Psoas muscle (tissue), 8 donors: ENCODE data around the gene ZNF641. TPM values are rescaled to one million over a fixed set of nuclear protein-coding genes. Genes with fewer than 3 reads are reported as not detected.

Source experiments
- ATAC-seq, 4 donors: fragments of 200-7000 bp; cut with Tn5 transposase; one replicate each; pipeline ENCODE4 v1.9.1; 2020; ENCODE audit warnings: moderate library complexity in 3 of 4, mild to moderate bottlenecking in 2 of 4
- DNase-seq, 2 donors: peaks; one replicate each; pipeline ENCODE4 v3.0.0-alpha.2; 2020
- H3K27ac ChIP-seq: fragments of 200-600 bp; one replicate; pipeline ENCODE4 v1.8.0; 2022
- H3K27me3 ChIP-seq, 3 donors: fragments of 200-600 bp in 1 of 3; one replicate each; pipeline versions ENCODE4 v1.6.1 to v1.8.0; 2013 to 2022; ENCODE audit warnings: low read length in 2 of 3, mild to moderate bottlenecking in 2 of 3, moderate library complexity in 1 of 3; ENCODE audit not compliant: insufficient read depth in 3 of 3
- H3K36me3 ChIP-seq, 2 donors: fragments of 200-600 bp in 1 of 2; one replicate each; pipeline versions ENCODE4 v1.6.1 to v1.8.0; 2013 to 2022; ENCODE audit warnings: low read depth in 1 of 2, mild to moderate bottlenecking in 1 of 2, moderate library complexity in 1 of 2; ENCODE audit not compliant: insufficient read depth in 1 of 2
- H3K4me1 ChIP-seq: fragments of 200-600 bp; one replicate; pipeline ENCODE4 v1.8.0; 2022
- H3K4me3 ChIP-seq: fragments of 200-600 bp; one replicate; pipeline ENCODE4 v1.8.0; 2022; ENCODE audit warnings: mild to moderate bottlenecking
- H3K9me3 ChIP-seq: fragments of 200-600 bp; one replicate; pipeline ENCODE4 v1.8.0; 2022
- WGBS, 3 donors: extraction: QIAGEN DNeasy Blood & Tissue Kit; methylation state at CpG; one replicate each; pipeline versions ENCODE4 v1.1.6 to v1.1.7; 2013; 5-methylcytosine and 5-hydroxymethylcytosine counted together
- intact Hi-C, 2 donors: fragments of 100-400 bp; cut with DNase I; formaldehyde crosslinking; loops; one replicate each; pipeline versions ENCODE4 v1.11.0 to v1.14.2; 2022
- polyA plus RNA-seq, 3 donors: library from polyadenylated mRNA; stranded (reverse); fragments of 200-250 nt; gene quantifications; one replicate each; pipeline ENCODE4 v1.2.3, GENCODE V29; 2013
- total RNA-seq, 4 donors: library from RNA; stranded (reverse); fragmentation: NEBNext Ultra II Directional in 2 of 4; extraction: Animal tissue kit (Norgen Biotek cat#: 25700) in 2 of 4; gene quantifications; one replicate each; pipeline versions ENCODE4 v1.2.1 to v1.2.4, GENCODE V29; 2021 to 2023
- TF ChIP-seq, protein P1 (sequence below): fragments of 200-600 bp; IDR thresholded peaks from one replicate; pipeline ENCODE4 v1.8.0; 2022; ENCODE audit warnings: antibody characterized with exemption
- donor health status: healthy with polysubstance abuse.
- donor health status: DM: no; HTN: no; CAD: no; lungs with moderate emphysema.
- donor health status: Bipolar disorder and iron deficiency.
- donor health status: healthy.
- donor health status: DM: yes; HTN: yes; CAD: no.
- donor health status: DM: no; HTN: no; CAD: no.
- donor health status: DM: no; HTN: no; CAD: no.
- donor health status: DM: yes; HTN: yes; CAD: no.

ZNF641 gene
- total and polyA plus RNA-seq, 7 donors = 5.8 to 41.5 (median 22.1) TPM

DNA sequence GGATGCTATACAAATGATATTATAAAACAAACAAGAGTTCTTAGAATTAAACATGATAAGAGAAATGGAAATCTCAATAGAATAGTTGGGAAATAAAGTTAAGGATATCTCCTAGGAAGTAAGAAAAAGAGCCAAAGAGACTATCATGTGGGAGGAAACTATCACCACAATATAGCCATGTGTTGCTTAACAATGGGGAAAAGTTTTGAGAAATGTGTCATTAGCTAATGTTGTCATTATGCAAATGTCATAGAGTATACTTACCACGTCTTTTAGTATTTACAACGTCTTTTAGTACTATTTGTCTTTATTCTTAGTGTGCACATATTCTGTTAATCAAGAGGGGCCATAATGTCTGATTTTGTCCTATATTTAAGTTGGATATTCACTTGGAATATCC lies 58.7 kb downstream of the ZNF641 start:
- TF ChIP-seq, protein P1, sequence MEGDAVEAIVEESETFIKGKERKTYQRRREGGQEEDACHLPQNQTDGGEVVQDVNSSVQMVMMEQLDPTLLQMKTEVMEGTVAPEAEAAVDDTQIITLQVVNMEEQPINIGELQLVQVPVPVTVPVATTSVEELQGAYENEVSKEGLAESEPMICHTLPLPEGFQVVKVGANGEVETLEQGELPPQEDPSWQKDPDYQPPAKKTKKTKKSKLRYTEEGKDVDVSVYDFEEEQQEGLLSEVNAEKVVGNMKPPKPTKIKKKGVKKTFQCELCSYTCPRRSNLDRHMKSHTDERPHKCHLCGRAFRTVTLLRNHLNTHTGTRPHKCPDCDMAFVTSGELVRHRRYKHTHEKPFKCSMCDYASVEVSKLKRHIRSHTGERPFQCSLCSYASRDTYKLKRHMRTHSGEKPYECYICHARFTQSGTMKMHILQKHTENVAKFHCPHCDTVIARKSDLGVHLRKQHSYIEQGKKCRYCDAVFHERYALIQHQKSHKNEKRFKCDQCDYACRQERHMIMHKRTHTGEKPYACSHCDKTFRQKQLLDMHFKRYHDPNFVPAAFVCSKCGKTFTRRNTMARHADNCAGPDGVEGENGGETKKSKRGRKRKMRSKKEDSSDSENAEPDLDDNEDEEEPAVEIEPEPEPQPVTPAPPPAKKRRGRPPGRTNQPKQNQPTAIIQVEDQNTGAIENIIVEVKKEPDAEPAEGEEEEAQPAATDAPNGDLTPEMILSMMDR = no peak
- Histone ChIP-seq H3K36me3 (no peaks in the 10 kb centered on the region), H3K4me1 (no peaks in the 10 kb centered on the region), H3K27me3 (no peaks in the 10 kb centered on the region), H3K9me3 (no peaks in the 10 kb centered on the region), H3K4me3 (no peak overlapping the region), H3K27ac (no peak overlapping the region)
- WGBS, 3 donors = 42 to 58% (median 51%) methylated on average over 2 of the region's 2 CpGs
- DNase-seq = no peak
- intact Hi-C loops = no loop called here
- no peak for ATAC-seq

DNA sequence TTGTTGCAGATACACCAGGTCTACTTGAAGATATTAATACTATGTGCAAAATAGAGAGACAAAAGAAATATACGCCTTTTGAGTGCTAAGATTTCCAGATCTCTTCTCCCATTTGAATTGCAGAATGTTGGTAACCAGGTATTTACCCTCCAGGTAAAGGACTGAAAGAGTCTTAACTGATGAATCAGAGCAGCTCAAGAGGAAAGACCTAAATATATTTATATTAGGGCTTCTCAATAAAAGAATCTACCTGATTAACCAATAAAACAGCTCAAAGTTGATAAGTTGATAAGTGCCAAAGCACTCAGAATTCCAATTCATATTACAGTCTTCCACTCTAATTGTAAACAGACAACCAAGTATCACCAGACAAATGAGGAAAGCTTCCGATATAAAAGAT lies 59.2 kb downstream of the ZNF641 start:
- Histone ChIP-seq H3K9me3 (no peaks in the 10 kb centered on the region), H3K36me3 (no peaks in the 10 kb centered on the region), H3K27ac (no peak overlapping the region), H3K27me3 (no peaks in the 10 kb centered on the region), H3K4me3 (no peak overlapping the region), H3K4me1 (no peaks in the 10 kb centered on the region)
- no peak for ATAC-seq
- DNase-seq = no peak
- WGBS, 3 donors = 88 to 96% (median 96%) methylated on average over 2 of the region's 2 CpGs
- intact Hi-C loops = no loop called here
- TF ChIP-seq, protein P1 = no peak

DNA sequence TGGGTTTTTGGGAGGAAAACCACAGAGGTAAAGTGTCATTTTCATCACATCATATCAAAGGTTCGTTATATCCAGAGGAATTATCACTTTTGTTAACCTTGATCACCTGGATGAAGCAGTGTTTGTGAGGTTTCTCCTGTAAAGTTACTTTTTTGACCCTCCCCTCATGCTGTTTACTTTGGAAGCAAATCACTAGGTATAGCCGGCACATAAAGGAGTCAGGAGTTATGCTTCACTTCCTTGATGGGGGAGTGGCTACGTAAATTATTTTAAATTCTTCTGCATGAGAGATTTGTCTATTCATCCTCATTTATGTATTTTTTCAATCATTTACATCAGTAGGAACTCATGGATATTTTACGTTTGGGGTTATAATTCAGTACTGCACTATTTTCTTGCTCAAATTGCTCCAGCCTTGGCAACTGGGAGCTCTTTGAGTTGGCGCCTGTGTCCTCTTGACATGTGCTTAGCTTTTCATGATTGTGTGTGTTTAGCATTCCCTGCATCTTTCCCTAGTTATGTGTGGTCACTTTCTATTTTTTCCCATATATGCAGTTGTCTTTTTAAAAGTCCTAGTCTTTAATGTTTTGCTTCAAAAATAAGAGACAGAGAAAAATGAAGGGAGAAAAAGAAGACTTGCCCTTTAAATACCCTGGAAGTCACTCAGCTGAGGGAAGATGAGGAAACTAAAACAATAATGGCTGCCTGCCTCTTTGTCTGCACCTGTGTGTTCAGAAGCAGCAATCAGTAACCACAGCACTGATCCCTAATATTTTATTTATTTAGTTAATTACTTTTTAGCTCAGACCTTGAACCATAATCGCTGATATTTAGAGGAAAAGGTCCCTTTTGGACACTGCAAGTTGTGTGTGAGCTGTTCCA lies 62.1 kb downstream of the ZNF641 start:
- DNase-seq = no peak
- TF ChIP-seq, protein P1 = no peak
- no peak for ATAC-seq
- no peak overlapping the region for H3K4me3 ChIP-seq
- H3K9me3 ChIP-seq = no peaks in the 10 kb centered on the region
- no peaks in the 10 kb centered on the region for H3K27me3 ChIP-seq
- WGBS, 3 donors = 69 to 74% (median 69%) methylated on average over 6 of the region's 6 CpGs
- intact Hi-C loops = no loop called here
- no peaks in the 10 kb centered on the region for H3K4me1 ChIP-seq
- H3K36me3 ChIP-seq = no peaks in the 10 kb centered on the region
- H3K27ac ChIP-seq = no peak overlapping the region

Other genes with a start within 250 kb of the ZNF641 start
- gene SENP1, start 244.8 kb downstream of the ZNF641 start, total RNA-seq = 10 to 100 TPM in 1 of 4 donors, 1 to 10 TPM in 3; 6.3 to 10.2 (median 8.0) TPM
- gene SENP1, start 244.8 kb downstream of the ZNF641 start, polyA plus RNA-seq = 1 to 10 TPM; 3.2 to 6.2 (median 3.3) TPM
- gene PFKM, start 231.6 kb downstream of the ZNF641 start, total RNA-seq = 1,000 to 10,000 TPM in 1 of 4 donors, 100 to 1,000 TPM in 3; 618 to 1,283 (median 817) TPM
- 100 to 1,000 TPM in 2 of 3 donors, 10 to 100 TPM in 1; 65.1 to 529 (median 344) TPM for gene PFKM, start 231.6 kb downstream of the ZNF641 start, polyA plus RNA-seq
- 100 to 1,000 TPM; 158 to 477 (median 228) TPM for gene ASB8, start 193.4 kb downstream of the ZNF641 start, total RNA-seq
- 100 to 1,000 TPM in 2 of 3 donors, 10 to 100 TPM in 1; 49.3 to 206 (median 155) TPM for gene ASB8, start 193.4 kb downstream of the ZNF641 start, polyA plus RNA-seq
- under 1 TPM; 0.47 to 0.84 (median 0.63) TPM for gene CCDC184, start 167.3 kb downstream of the ZNF641 start, total RNA-seq
- gene CCDC184, start 167.3 kb downstream of the ZNF641 start, polyA plus RNA-seq = under 1 TPM; 0.16 to 0.49 (median 0.45) TPM
- not detected for gene OR10AD1, start 147.6 kb downstream of the ZNF641 start, total RNA-seq
- gene OR10AD1, start 147.6 kb downstream of the ZNF641 start, polyA plus RNA-seq = under 1 TPM in 1 of 3 donors, not detected in 2; 0.01 TPM
- not detected for gene ANP32D, start 121.6 kb upstream of the ZNF641 start, total RNA-seq
- gene ANP32D, start 121.6 kb upstream of the ZNF641 start, polyA plus RNA-seq = not detected
- 1 to 10 TPM in 1 of 4 donors, not detected in 3; 2.0 TPM for gene C12orf54, start 131.6 kb upstream of the ZNF641 start, total RNA-seq
- gene C12orf54, start 131.6 kb upstream of the ZNF641 start, polyA plus RNA-seq = under 1 TPM in 1 of 3 donors, not detected in 2; 0.06 TPM
- not detected for gene OR8S1, start 174.7 kb upstream of the ZNF641 start, total RNA-seq
- gene OR8S1, start 174.7 kb upstream of the ZNF641 start, polyA plus RNA-seq = not detected
- gene LALBA, start 219.1 kb upstream of the ZNF641 start, total RNA-seq = not detected
- not detected for gene LALBA, start 219.1 kb upstream of the ZNF641 start, polyA plus RNA-seq